CD4-positive, alpha-beta T cell treated with Interleukin-4 for 1 hour (primary cell): ENCODE results near the gene NFATC1.
A peak's percentile ranks its signal among the peaks of the same experiment; 100 is the strongest.
"Not testable (repeated sequence)": the region's sequence is repeated elsewhere in the genome, so short reads cannot be mapped to it uniquely, and the experiment has no call there.

Source experiments
- DNase-seq, 2 donors: peaks; one replicate each; pipeline ENCODE4 v3.0.0-alpha.2; 2020 to 2022

Gene NFATC1

GRCh38 chr18:79494936-79495335 lies 99.2 kb downstream of the NFATC1 start:
- DNase-seq = no peak

GRCh38 chr18:79495591-79496071 lies 99.9 kb downstream of the NFATC1 start:
- no peak for DNase-seq

- no peak for DNase-seq
Observed at GRCh38 chr18:79496237-79496977, 100.7 kb downstream of the NFATC1 start.

GRCh38 chr18:79496978-79497637 lies 101.4 kb downstream of the NFATC1 start:
- no peak for DNase-seq

- no peak for DNase-seq
Observed at GRCh38 chr18:79497638-79498081, 101.9 kb downstream of the NFATC1 start.

GRCh38 chr18:79498662-79499061 lies 102.9 kb downstream of the NFATC1 start:
- no peak for DNase-seq

- no peak for DNase-seq
Observed at GRCh38 chr18:79501006-79501405, 105.3 kb downstream of the NFATC1 start.

GRCh38 chr18:79502782-79503181 lies 107.1 kb downstream of the NFATC1 start:
- DNase-seq = no peak

- no peak for DNase-seq
Observed at GRCh38 chr18:79503406-79503805, 107.7 kb downstream of the NFATC1 start.

- no peak for DNase-seq
Observed at GRCh38 chr18:79504034-79504433, 108.3 kb downstream of the NFATC1 start.

GRCh38 chr18:79504495-79504894 lies 108.8 kb downstream of the NFATC1 start:
- DNase-seq = not testable (repeated sequence)

GRCh38 chr18:79505465-79505864 lies 109.7 kb downstream of the NFATC1 start:
- DNase-seq = not testable (repeated sequence)

- DNase-seq = no peak
Observed at GRCh38 chr18:79506191-79507075, 110.7 kb downstream of the NFATC1 start.

GRCh38 chr18:79507076-79507545 lies 111.4 kb downstream of the NFATC1 start:
- DNase-seq = no peak

- peak in 1 of 2 donors; percentile 32 for DNase-seq
Observed at GRCh38 chr18:79507546-79508480, 112.1 kb downstream of the NFATC1 start.

GRCh38 chr18:79508565-79509535 lies 113.1 kb downstream of the NFATC1 start:
- DNase-seq = peak in 1 of 2 donors; percentile 40

- DNase-seq = no peak
Observed at GRCh38 chr18:79509536-79509930, 113.8 kb downstream of the NFATC1 start.

- no peak for DNase-seq
Observed at GRCh38 chr18:79510046-79510685, 114.4 kb downstream of the NFATC1 start.

GRCh38 chr18:79510731-79511241 lies 115.1 kb downstream of the NFATC1 start:
- DNase-seq = no peak

GRCh38 chr18:79511271-79511670 lies 115.5 kb downstream of the NFATC1 start:
- no peak for DNase-seq
